ENCODE results near the gene NENF.

NENF gene

DNA sequence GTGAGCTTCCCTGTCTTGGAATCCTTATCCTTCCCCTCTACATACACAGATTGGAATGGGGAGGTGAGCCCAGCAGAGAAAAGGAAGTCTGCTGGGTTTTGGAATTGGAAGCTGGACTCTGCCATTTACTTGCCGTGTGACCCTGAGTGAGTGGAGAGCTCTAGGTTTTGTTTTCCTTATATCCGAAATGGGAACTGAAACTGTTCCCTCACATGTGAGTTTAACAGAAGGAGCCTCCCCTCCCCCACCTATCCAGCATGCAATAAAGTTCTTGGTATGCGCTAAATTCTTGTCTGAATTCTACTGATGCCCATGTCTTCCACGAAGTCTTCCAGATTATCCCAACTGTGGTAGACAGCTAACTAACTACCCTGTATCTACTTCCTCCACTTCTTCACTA is 58.7 kb downstream of the NENF start:
- no peak overlapping the region for H3K4me3 ChIP-seq (replicated peaks; ENCODE audit: low read depth, low read length)
- no peak for DNase-seq (ENCODE audit: low read depth)
- TF ChIP-seq, protein P1, sequence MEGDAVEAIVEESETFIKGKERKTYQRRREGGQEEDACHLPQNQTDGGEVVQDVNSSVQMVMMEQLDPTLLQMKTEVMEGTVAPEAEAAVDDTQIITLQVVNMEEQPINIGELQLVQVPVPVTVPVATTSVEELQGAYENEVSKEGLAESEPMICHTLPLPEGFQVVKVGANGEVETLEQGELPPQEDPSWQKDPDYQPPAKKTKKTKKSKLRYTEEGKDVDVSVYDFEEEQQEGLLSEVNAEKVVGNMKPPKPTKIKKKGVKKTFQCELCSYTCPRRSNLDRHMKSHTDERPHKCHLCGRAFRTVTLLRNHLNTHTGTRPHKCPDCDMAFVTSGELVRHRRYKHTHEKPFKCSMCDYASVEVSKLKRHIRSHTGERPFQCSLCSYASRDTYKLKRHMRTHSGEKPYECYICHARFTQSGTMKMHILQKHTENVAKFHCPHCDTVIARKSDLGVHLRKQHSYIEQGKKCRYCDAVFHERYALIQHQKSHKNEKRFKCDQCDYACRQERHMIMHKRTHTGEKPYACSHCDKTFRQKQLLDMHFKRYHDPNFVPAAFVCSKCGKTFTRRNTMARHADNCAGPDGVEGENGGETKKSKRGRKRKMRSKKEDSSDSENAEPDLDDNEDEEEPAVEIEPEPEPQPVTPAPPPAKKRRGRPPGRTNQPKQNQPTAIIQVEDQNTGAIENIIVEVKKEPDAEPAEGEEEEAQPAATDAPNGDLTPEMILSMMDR (IDR thresholded peaks at IDR 0.05; ENCODE audit: low read length, missing control alignments), result no peak
